ENCODE data around the gene GSX2. TPM values are rescaled to one million over a fixed set of nuclear protein-coding genes. Genes with fewer than 3 reads are reported as not detected.
"Not testable (repeated sequence)": the region's sequence is repeated elsewhere in the genome, so short reads cannot be mapped to it uniquely, and the experiment has no call there.

Gene GSX2
- not detected in 2 replicates for total RNA-seq (2014; rRNA removed; shearing (Covaris generic))
- not detected in 2 replicates for polyA plus RNA-seq (2015; cell fraction: cytosol; rRNA removed)
- not detected in 2 replicates for polyA plus RNA-seq (2015; cell fraction: nucleus; rRNA removed)

- DNase-seq (ENCODE audit: low read depth, low spot score), result no peak
- in situ Hi-C loops (cut with HindIII; ENCODE audit: low pct_unique_long_range_greater_than_20kb, low sequenced_read_pairs), result no loop called here
Observed at GRCh38 chr4:54099748-54100574, at the start of gene GSX2. Gene GSX2, plus strand, starts transcription at chr4:54100163. Its CDS starts 182 bp downstream, at chr4:54100345.

GRCh38 chr4:54050214-54050904 lies 49.6 kb upstream of the GSX2 start:
- DNase-seq (ENCODE audit: low read depth, low spot score), result no peak
- in situ Hi-C loops (cut with HindIII; ENCODE audit: low pct_unique_long_range_greater_than_20kb, low sequenced_read_pairs), result no loop called here

GRCh38 chr4:54053322-54053721 lies 46.6 kb upstream of the GSX2 start:
- DNase-seq (ENCODE audit: low read depth, low spot score); in situ Hi-C loops (cut with HindIII; ENCODE audit: low pct_unique_long_range_greater_than_20kb, low sequenced_read_pairs): not testable (repeated sequence)

- DNase-seq (ENCODE audit: low read depth, low spot score), result no peak
- in situ Hi-C loops (cut with HindIII; ENCODE audit: low pct_unique_long_range_greater_than_20kb, low sequenced_read_pairs), result no loop called here
Observed at GRCh38 chr4:54054501-54054900, 45.5 kb upstream of the GSX2 start.

- in situ Hi-C loops (cut with HindIII; ENCODE audit: low pct_unique_long_range_greater_than_20kb, low sequenced_read_pairs), result no loop called here
- no peak for DNase-seq (ENCODE audit: low read depth, low spot score)
Observed at GRCh38 chr4:54055494-54055893, 44.5 kb upstream of the GSX2 start.

- no peak for DNase-seq (ENCODE audit: low read depth, low spot score)
- in situ Hi-C loops (cut with HindIII; ENCODE audit: low pct_unique_long_range_greater_than_20kb, low sequenced_read_pairs), result no loop called here
Observed at GRCh38 chr4:54056360-54056759, 43.6 kb upstream of the GSX2 start.

- no peak for DNase-seq (ENCODE audit: low read depth, low spot score)
- in situ Hi-C loops (cut with HindIII; ENCODE audit: low pct_unique_long_range_greater_than_20kb, low sequenced_read_pairs), result no loop called here
Observed at GRCh38 chr4:54058171-54058570, 41.8 kb upstream of the GSX2 start.

- in situ Hi-C loops (cut with HindIII; ENCODE audit: low pct_unique_long_range_greater_than_20kb, low sequenced_read_pairs), result no loop called here
- DNase-seq (ENCODE audit: low read depth, low spot score), result no peak
Observed at GRCh38 chr4:54060116-54060515, 39.8 kb upstream of the GSX2 start.

GRCh38 chr4:54061067-54061466 lies 38.9 kb upstream of the GSX2 start:
- no peak for DNase-seq (ENCODE audit: low read depth, low spot score)

GRCh38 chr4:54061873-54062272 lies 38.1 kb upstream of the GSX2 start:
- DNase-seq (ENCODE audit: low read depth, low spot score), result no peak
- in situ Hi-C loops (cut with HindIII; ENCODE audit: low pct_unique_long_range_greater_than_20kb, low sequenced_read_pairs), result no loop called here

More at GRCh38 chr4:54061067-54061466, 38.9 kb upstream of the GSX2 start:
- in situ Hi-C loops (cut with HindIII; ENCODE audit: low pct_unique_long_range_greater_than_20kb, low sequenced_read_pairs), result no loop called here

- DNase-seq (ENCODE audit: low read depth, low spot score), result no peak
- in situ Hi-C loops (cut with HindIII; ENCODE audit: low pct_unique_long_range_greater_than_20kb, low sequenced_read_pairs), result no loop called here
Observed at GRCh38 chr4:54062392-54062791, 37.6 kb upstream of the GSX2 start.

GRCh38 chr4:54063229-54063628 lies 36.7 kb upstream of the GSX2 start:
- peak; percentile 3 for DNase-seq (ENCODE audit: low read depth, low spot score)
- in situ Hi-C loops (cut with HindIII; ENCODE audit: low pct_unique_long_range_greater_than_20kb, low sequenced_read_pairs), result no loop called here

- in situ Hi-C loops (cut with HindIII; ENCODE audit: low pct_unique_long_range_greater_than_20kb, low sequenced_read_pairs), result no loop called here
- peak; percentile 17 for DNase-seq (ENCODE audit: low read depth, low spot score)
Observed at GRCh38 chr4:54063737-54064316, 36.1 kb upstream of the GSX2 start.

- in situ Hi-C loops (cut with HindIII; ENCODE audit: low pct_unique_long_range_greater_than_20kb, low sequenced_read_pairs), result no loop called here
- DNase-seq (ENCODE audit: low read depth, low spot score), result peak; percentile 89
Observed at GRCh38 chr4:54064317-54065111, 35.4 kb upstream of the GSX2 start, which contains the start of gene CHIC2. Gene CHIC2, minus strand, starts transcription at chr4:54064605. Its CDS starts 305 bp downstream, at chr4:54064300.

GRCh38 chr4:54065282-54066087 lies 34.5 kb upstream of the GSX2 start:
- DNase-seq (ENCODE audit: low read depth, low spot score), result peak; percentile 1
- in situ Hi-C loops (cut with HindIII; ENCODE audit: low pct_unique_long_range_greater_than_20kb, low sequenced_read_pairs), result no loop called here

- DNase-seq (ENCODE audit: low read depth, low spot score), result no peak
- in situ Hi-C loops (cut with HindIII; ENCODE audit: low pct_unique_long_range_greater_than_20kb, low sequenced_read_pairs), result no loop called here
Observed at GRCh38 chr4:54066088-54066415, 33.9 kb upstream of the GSX2 start.

GRCh38 chr4:54066718-54067129 lies 33.2 kb upstream of the GSX2 start:
- in situ Hi-C loops (cut with HindIII; ENCODE audit: low pct_unique_long_range_greater_than_20kb, low sequenced_read_pairs), result no loop called here
- DNase-seq (ENCODE audit: low read depth, low spot score), result no peak
